Hepatocyte (in vitro differentiated cells): Measurements from ENCODE around the gene CD4.

Experiments
- CTCF ChIP-seq: fragments of 200-600 bp; sonication (generic); IDR thresholded peaks from 2 replicates; pipeline ENCODE4 v1.5.1; 2016; ENCODE audit warnings: antibody characterized with exemption, mild to moderate bottlenecking; ENCODE audit not compliant: poor library complexity
- EZH2 ChIP-seq: fragments of 200-600 bp; sonication (generic); IDR thresholded peaks from 2 replicates; pipeline ENCODE4 v1.6.1; 2016; ENCODE audit warnings: antibody characterized with exemption, mild to moderate bottlenecking, borderline replicate concordance
- EZH2phosphoT487 ChIP-seq: fragments of 200-600 bp; sonication (generic); IDR thresholded peaks from one replicate; pipeline ENCODE4 v1.6.1; 2018; ENCODE audit warnings: antibody characterized with exemption, mild to moderate bottlenecking, low read depth, moderate library complexity; ENCODE audit not compliant: unreplicated experiment, severe bottlenecking

GRCh38 chr12:6846316-6846869 is 57.1 kb downstream of the CD4 start:
- TF ChIP-seq CTCF (no peak), EZH2 (no peak), EZH2phosphoT487 (no peak)
